SK-N-SH (cell line): ENCODE measurements around the gene DNAH7. TPM values are rescaled to one million over a fixed set of nuclear protein-coding genes. Genes with fewer than 3 reads are reported as not detected.

ENCODE experiments used
- CTCF ChIA-PET: fragments of 300-600, 350-600 bp; formaldehyde crosslinking; extraction: SDS; loops from one replicate; lab custom pipeline; 2021; lab: Yijun Ruan, JAX
- POLR2A ChIA-PET: fragments of 350-600 bp; sonication (Branson Sonifier 250); formaldehyde crosslinking; extraction: SDS; loops from one replicate; lab custom pipeline; 2020; ENCODE audit warnings: antibody characterized with exemption, inconsistent platforms; lab: Yijun Ruan, JAX
- DNase-seq: peaks from one replicate; pipeline ENCODE4 v3.0.0; 2012
- H2AFZ ChIP-seq: fragments of 200-600 bp; sonication (generic); 2 replicates; pipeline ENCODE4 v1.8.1; 2016; ENCODE audit warnings: antibody characterized with exemption, mild to moderate bottlenecking, low read depth
- H3F3A ChIP-seq: fragments of 200-600 bp; sonication (generic); replicated peaks from 2 replicates; pipeline ENCODE3; 2016; ENCODE audit warnings: antibody characterized with exemption, mild to moderate bottlenecking; ENCODE audit not compliant: insufficient read depth
- H3K27ac ChIP-seq, 2 experiments: fragments of 200-500 bp in 1 of 2; fragments of 200-600 bp in 1 of 2; sonication (Bioruptor generic) in 1 of 2; sonication (generic), shearing (Covaris generic) in 1 of 2; 2 replicates each; pipeline versions ENCODE4 v1.5.1 to v1.6.1; 2014 to 2016; ENCODE audit warnings: low read depth in 2 of 2, inconsistent platforms in 1 of 2, low read length in 1 of 2, mild to moderate bottlenecking in 1 of 2, mixed read lengths in 1 of 2
- H3K27me3 ChIP-seq: fragments of 200-600 bp; sonication (generic), shearing (Covaris generic); 2 replicates; pipeline ENCODE4 v1.6.1; 2016; ENCODE audit warnings: mixed run types; ENCODE audit not compliant: insufficient read depth
- H3K36me3 ChIP-seq, 2 experiments: fragments of 200-500 bp in 1 of 2; fragments of 200-600 bp in 1 of 2; sonication (Bioruptor generic) in 1 of 2; sonication (generic) in 1 of 2; replicated peaks in 1 of 2; 2 replicates each; pipeline versions ENCODE3 to v1.5.1; 2014 to 2016; ENCODE audit warnings: low read length in 1 of 2, mild to moderate bottlenecking in 1 of 2; ENCODE audit not compliant: insufficient read depth in 2 of 2, control insufficient read depth in 1 of 2
- H3K4me1 ChIP-seq, 2 experiments: fragments of 200-500 bp in 1 of 2; fragments of 200-600 bp in 1 of 2; sonication (Bioruptor generic) in 1 of 2; sonication (generic), shearing (Covaris generic) in 1 of 2; 2 replicates each; pipeline versions ENCODE4 v1.5.1 to v1.6.1; 2014 to 2016; ENCODE audit warnings: low read depth in 1 of 2, low read length in 1 of 2, mixed run types in 1 of 2; ENCODE audit not compliant: insufficient read depth in 2 of 2, control insufficient read depth in 1 of 2
- H3K4me2 ChIP-seq: fragments of 200-600 bp; sonication (generic), shearing (Covaris generic); 2 replicates; pipeline ENCODE4 v1.6.1; 2017; ENCODE audit warnings: mixed run types
- H3K4me3 ChIP-seq, 2 experiments: fragments of 200-500 bp in 1 of 2; fragments of 200-600 bp in 1 of 2; sonication (Bioruptor generic) in 1 of 2; sonication (generic), shearing (Covaris generic) in 1 of 2; 2 replicates each; pipeline versions ENCODE4 v1.5.1 to v1.8.1; 2014 to 2016; ENCODE audit warnings: low read depth in 2 of 2, inconsistent platforms in 1 of 2, low read length in 1 of 2, mild to moderate bottlenecking in 1 of 2, mixed read lengths in 1 of 2, moderate library complexity in 1 of 2
- H3K79me2 ChIP-seq: fragments of 200-600 bp; sonication (generic); 2 replicates; pipeline ENCODE4 v1.8.1; 2017; ENCODE audit warnings: mild to moderate bottlenecking; ENCODE audit not compliant: insufficient read depth
- H3K9ac ChIP-seq: fragments of 200-600 bp; sonication (generic); 2 replicates; pipeline ENCODE4 v1.6.1; 2017; ENCODE audit warnings: mixed run types
- H3K9me2 ChIP-seq: fragments of 200-600 bp; sonication (generic); 2 replicates; pipeline ENCODE4 v1.6.1; 2017; ENCODE audit warnings: mixed run types
- H3K9me3 ChIP-seq: fragments of 200-600 bp; sonication (generic); 2 replicates; pipeline ENCODE4 v1.6.1; 2017; ENCODE audit warnings: mixed run types, mild to moderate bottlenecking, moderate library complexity
- H4K20me1 ChIP-seq: fragments of 200-600 bp; sonication (generic); 2 replicates; pipeline ENCODE4 v1.6.1; 2017; ENCODE audit warnings: mild to moderate bottlenecking, mixed run types; ENCODE audit not compliant: insufficient read depth
- ELF1 ChIP-seq: IDR thresholded peaks from 2 replicates; pipeline ENCODE4 v1.4.0; 2012
- FOXJ3 ChIP-seq: sonication (generic); formaldehyde crosslinking; IDR thresholded peaks from 2 replicates; pipeline ENCODE4 v1.5.1; 2020; ENCODE audit warnings: mild to moderate bottlenecking, missing genetic modification reagents
- FOXM1 ChIP-seq: IDR thresholded peaks from 2 replicates; pipeline ENCODE4 v1.4.0; 2012; ENCODE audit warnings: low read depth, mild to moderate bottlenecking
- NRF1 ChIP-seq: IDR thresholded peaks from 2 replicates; pipeline ENCODE4 v1.6.1; 2012; ENCODE audit warnings: low read depth, mild to moderate bottlenecking, low read length
- SMC3 ChIP-seq: IDR thresholded peaks from 2 replicates; pipeline ENCODE4 v1.6.1; 2012; ENCODE audit warnings: low read depth, low read length, improper control_type of control experiment
- YY1 ChIP-seq: IDR thresholded peaks from 2 replicates; pipeline ENCODE4 v1.4.0; 2012; ENCODE audit warnings: low read depth, mild to moderate bottlenecking
- WGBS: methylation state at CpG from one replicate; pipeline ENCODE4 v1.1.6; 2017; ENCODE audit warnings: low lambda C conversion rate; 5-methylcytosine and 5-hydroxymethylcytosine counted together
- polyA plus RNA-seq, 3 experiments: library from polyadenylated mRNA; depleted of rRNA; stranded (reverse); fragments of >200 nt; gene quantifications; 2 replicates each; pipeline ENCODE4 v1.2.3, GENCODE V29; 2012
- TF ChIP-seq, protein P1 (sequence below): fragments of 200-600 bp; sonication (generic); IDR thresholded peaks from 2 replicates; pipeline ENCODE4 v1.6.1; 2017; ENCODE audit warnings: antibody characterized with exemption, mild to moderate bottlenecking, moderate library complexity
- TF ChIP-seq, protein P2 (sequence below): fragments of 150-350 bp; IDR thresholded peaks from 2 replicates; pipeline ENCODE4 v1.6.1; 2016; ENCODE audit warnings: mild to moderate bottlenecking, low read depth, low read length
- TF ChIP-seq, protein P3 (sequence below): IDR thresholded peaks from 2 replicates; pipeline ENCODE4 v1.4.0; 2012; ENCODE audit warnings: low read depth, borderline replicate concordance

DNAH7 gene
- polyA plus RNA-seq, 1 of the 3 experiments (the other 2 are of a cell fraction) = 1.2 TPM

DNA sequence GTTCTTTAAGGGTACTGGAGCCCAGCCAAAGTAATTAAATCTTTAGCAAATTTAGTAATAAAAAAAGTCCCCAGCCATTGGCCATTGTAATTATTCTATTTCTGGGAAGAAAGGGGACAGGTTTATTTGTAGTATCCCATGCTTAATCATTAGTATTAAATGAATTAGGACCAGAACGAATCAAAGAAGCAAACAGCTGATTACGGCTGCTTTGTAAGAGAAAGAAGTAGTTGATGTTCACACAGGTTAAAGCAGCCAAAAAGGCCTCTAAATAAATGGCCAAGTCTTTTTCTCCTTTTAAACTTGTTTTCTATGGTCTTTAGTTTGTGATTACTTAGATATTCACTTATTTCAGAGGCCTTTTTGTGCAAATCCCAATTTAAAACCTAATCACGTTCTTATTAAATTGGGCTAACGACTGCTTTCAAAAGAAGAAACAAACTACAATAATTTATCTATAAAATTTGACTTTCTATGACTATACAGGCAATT, 48.6 kb upstream of the DNAH7 start (continued):
- TF ChIP-seq NRF1 = no peak

DNA sequence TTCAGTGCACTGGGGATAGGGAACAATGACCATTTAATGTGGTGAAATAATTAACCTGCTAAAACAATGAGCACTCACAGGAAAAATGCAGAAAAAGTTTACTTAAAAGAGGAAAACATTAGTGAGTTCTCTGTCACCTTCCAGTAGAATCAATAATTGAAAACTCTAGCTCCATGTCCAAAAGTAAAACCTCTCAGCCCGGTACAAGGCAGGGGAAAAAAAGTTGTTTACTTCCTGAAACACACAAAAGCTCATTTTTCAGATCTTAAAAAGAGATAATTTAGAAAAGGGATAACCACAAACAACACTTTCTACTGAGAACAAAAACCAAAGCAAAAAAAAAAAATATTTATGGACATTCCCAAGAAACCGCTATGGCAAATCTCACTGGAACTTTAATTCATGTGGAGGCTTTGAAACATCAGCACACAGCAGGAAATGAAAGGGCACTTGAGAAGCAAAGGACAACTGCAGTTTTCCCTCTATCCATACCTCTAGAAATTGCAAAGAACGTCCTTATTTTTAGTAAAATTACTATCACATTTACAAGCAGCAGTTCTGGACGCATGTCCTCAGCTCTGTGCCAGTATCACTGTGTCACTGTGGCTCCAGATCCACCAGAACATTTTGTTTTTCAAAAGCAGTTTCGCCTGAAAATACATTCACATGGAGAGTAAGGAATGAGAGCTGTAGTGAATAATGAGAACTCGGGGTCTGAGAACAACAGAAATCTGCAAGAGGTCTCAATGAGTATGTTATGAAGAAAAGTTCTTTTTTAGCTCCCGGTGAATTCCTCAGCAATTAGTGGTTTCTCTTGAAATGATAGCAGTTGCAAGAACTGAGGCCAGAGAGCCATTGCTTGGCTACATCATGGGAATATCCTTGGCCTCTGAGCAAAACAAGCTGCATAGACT, 44.7 kb upstream of the DNAH7 start:
- Histone ChIP-seq H3K9me2 (no peaks in the 10 kb centered on the region), H3K79me2 (no peaks in the 10 kb centered on the region), H3K9ac (no peak overlapping the region), H3K4me2 (no peak overlapping the region), H3K4me3 (no peak overlapping the region), H2AFZ (peak overlapping the region; percentile 87), H3K27me3 (no peaks in the 10 kb centered on the region), H3K36me3 (no peaks in the 10 kb centered on the region), H3K9me3 (no peaks in the 10 kb centered on the region), H3K4me1 (peaks cover 0 to 13% of the 10 kb centered on the region in 2 experiments; a peak in 1 of 4 replicates), H4K20me1 (no peaks in the 10 kb centered on the region), H3F3A (no peaks in the 10 kb centered on the region), H3K27ac (peak overlapping the region in 1 of 2 experiments; percentile 43; a peak in 3 of 4 replicates)
- ChIA-PET POLR2A (no interaction called here), CTCF (interaction anchor here (0.6 to 1.4 kb wide), 2 partner anchors 33 to 35 kb away, joined by 3 to 4 read pairs; no protein-coding TSS in a partner anchor)
- no peak for DNase-seq
- WGBS = 75% methylated on average over 7 of the region's 7 CpGs
- TF ChIP-seq, protein P1, sequence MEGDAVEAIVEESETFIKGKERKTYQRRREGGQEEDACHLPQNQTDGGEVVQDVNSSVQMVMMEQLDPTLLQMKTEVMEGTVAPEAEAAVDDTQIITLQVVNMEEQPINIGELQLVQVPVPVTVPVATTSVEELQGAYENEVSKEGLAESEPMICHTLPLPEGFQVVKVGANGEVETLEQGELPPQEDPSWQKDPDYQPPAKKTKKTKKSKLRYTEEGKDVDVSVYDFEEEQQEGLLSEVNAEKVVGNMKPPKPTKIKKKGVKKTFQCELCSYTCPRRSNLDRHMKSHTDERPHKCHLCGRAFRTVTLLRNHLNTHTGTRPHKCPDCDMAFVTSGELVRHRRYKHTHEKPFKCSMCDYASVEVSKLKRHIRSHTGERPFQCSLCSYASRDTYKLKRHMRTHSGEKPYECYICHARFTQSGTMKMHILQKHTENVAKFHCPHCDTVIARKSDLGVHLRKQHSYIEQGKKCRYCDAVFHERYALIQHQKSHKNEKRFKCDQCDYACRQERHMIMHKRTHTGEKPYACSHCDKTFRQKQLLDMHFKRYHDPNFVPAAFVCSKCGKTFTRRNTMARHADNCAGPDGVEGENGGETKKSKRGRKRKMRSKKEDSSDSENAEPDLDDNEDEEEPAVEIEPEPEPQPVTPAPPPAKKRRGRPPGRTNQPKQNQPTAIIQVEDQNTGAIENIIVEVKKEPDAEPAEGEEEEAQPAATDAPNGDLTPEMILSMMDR = no peak
- TF ChIP-seq YY1 (no peak), ELF1 (no peak), FOXJ3 (CRISPR knock-in tag) (no peak), FOXM1 (no peak), SMC3 (no peak)
- TF ChIP-seq, protein P2, sequence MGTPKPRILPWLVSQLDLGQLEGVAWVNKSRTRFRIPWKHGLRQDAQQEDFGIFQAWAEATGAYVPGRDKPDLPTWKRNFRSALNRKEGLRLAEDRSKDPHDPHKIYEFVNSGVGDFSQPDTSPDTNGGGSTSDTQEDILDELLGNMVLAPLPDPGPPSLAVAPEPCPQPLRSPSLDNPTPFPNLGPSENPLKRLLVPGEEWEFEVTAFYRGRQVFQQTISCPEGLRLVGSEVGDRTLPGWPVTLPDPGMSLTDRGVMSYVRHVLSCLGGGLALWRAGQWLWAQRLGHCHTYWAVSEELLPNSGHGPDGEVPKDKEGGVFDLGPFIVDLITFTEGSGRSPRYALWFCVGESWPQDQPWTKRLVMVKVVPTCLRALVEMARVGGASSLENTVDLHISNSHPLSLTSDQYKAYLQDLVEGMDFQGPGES = no peak
- TF ChIP-seq, protein P3, sequence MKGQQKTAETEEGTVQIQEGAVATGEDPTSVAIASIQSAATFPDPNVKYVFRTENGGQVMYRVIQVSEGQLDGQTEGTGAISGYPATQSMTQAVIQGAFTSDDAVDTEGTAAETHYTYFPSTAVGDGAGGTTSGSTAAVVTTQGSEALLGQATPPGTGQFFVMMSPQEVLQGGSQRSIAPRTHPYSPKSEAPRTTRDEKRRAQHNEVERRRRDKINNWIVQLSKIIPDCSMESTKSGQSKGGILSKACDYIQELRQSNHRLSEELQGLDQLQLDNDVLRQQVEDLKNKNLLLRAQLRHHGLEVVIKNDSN = no peak
